Right lobe of liver (tissue), 6 donors: ENCODE results near the gene TPST2. TPM values are rescaled to one million over a fixed set of nuclear protein-coding genes. Genes with fewer than 3 reads are reported as not detected.

ENCODE experiments used
- ATAC-seq, 4 donors: fragments of 200-7000 bp; cut with Tn5 transposase; one replicate each; pipeline ENCODE4 v1.9.1; 2020; ENCODE audit warnings: mild to moderate bottlenecking in 4 of 4, moderate library complexity in 4 of 4
- DNase-seq, 3 donors: peaks; one replicate each; pipeline ENCODE4 v3.0.0-alpha.2; 2020
- H3K27ac ChIP-seq, 3 donors: fragments of 200-600 bp; one replicate each; pipeline ENCODE4 v1.8.0; 2022
- H3K27me3 ChIP-seq, 2 donors: fragments of 200-600 bp; one replicate each; pipeline ENCODE4 v1.8.0; 2022
- H3K36me3 ChIP-seq, 4 donors: fragments of 200-600 bp; sonication (generic) in 1 of 4; one replicate each; pipeline versions ENCODE4 v1.5.1 to v1.8.0; 2017 to 2022; ENCODE audit warnings: control low read depth in 1 of 4
- H3K4me1 ChIP-seq, 4 donors: fragments of 200-600 bp; sonication (generic) in 1 of 4; one replicate each; pipeline versions ENCODE4 v1.5.1 to v1.8.0; 2017 to 2022; ENCODE audit warnings: control low read depth in 1 of 4
- H3K4me3 ChIP-seq, 3 donors: fragments of 200-600 bp; one replicate each; pipeline ENCODE4 v1.8.0; 2022
- H3K9me3 ChIP-seq, 4 donors: fragments of 200-600 bp; sonication (generic) in 1 of 4; one replicate each; pipeline versions ENCODE4 v1.5.1 to v1.8.0; 2017 to 2022; ENCODE audit warnings: control low read depth in 1 of 4
- POLR2A ChIP-seq: fragments of 450-650 bp; IDR thresholded peaks from one replicate; pipeline ENCODE4 v1.6.1; 2017; ENCODE audit warnings: antibody characterized with exemption, mild to moderate bottlenecking
- WGBS: methylation state at CpG from one replicate; pipeline ENCODE4 v1.1.6; 2018; ENCODE audit warnings: low coverage, low lambda C conversion rate; ENCODE audit not compliant: insufficient coverage; ENCODE audit errors: missing lambda C conversion rate; 5-methylcytosine and 5-hydroxymethylcytosine counted together
- intact Hi-C, 2 donors: fragments of 100-400 bp; cut with DNase I; formaldehyde crosslinking; loops; one replicate each; pipeline versions ENCODE4 v1.11.2 to v1.14.1; 2022
- total RNA-seq, 6 experiments: library from RNA; depleted of rRNA in 2 of 6; stranded (reverse); fragments of >200 nt in 2 of 6; fragmentation: NEBNext Ultra II Directional in 3 of 6; extraction: Animal tissue kit (Norgen Biotek cat#: 25700) in 3 of 6; gene quantifications; one replicate each; pipeline versions ENCODE4 v1.1.0 to v1.2.4, GENCODE V29; 2016 to 2023
- TF ChIP-seq, protein P1 (sequence below), 4 donors: fragments of 200-600 bp in 3 of 4; fragments of 450-650 bp in 1 of 4; IDR thresholded peaks; one replicate each; pipeline versions ENCODE4 v1.5.1 to v1.8.0; 2016 to 2022; ENCODE audit warnings: antibody characterized with exemption in 4 of 4, mild to moderate bottlenecking in 2 of 4
- donor health status: DM: no; HTN: yes; CAD: no.
- donor health status: DM: no; HTN: no; CAD: no.
- donor health status: DM: no; HTN: no; CAD: no.
- donor health status: DM: no; HTN: yes; CAD: no.
- donor health status: DM: no; HTN: yes; CAD: no.

TPST2 gene
- total RNA-seq, 6 experiments from 2014 or later = 53.2 to 117 (median 66.9) TPM

GRCh38 chr22:26487996-26488395 is 101.9 kb downstream of the TPST2 start:
- Histone ChIP-seq H3K27me3 (no peaks in the 10 kb centered on the region), H3K4me1 (peaks cover 0 to 4% (median 0%) of the 10 kb centered on the region in 4 donors), H3K36me3 (peaks cover 8 to 54% (median 19%) of the 10 kb centered on the region in 4 donors), H3K27ac (no peak overlapping the region), H3K9me3 (no peaks in the 10 kb centered on the region), H3K4me3 (no peak overlapping the region)
- ATAC-seq = no peak
- intact Hi-C loops = no loop called here
- 50% methylated on average over 2 of the region's 3 CpGs for WGBS
- no peak for DNase-seq
- TF ChIP-seq, protein P1, sequence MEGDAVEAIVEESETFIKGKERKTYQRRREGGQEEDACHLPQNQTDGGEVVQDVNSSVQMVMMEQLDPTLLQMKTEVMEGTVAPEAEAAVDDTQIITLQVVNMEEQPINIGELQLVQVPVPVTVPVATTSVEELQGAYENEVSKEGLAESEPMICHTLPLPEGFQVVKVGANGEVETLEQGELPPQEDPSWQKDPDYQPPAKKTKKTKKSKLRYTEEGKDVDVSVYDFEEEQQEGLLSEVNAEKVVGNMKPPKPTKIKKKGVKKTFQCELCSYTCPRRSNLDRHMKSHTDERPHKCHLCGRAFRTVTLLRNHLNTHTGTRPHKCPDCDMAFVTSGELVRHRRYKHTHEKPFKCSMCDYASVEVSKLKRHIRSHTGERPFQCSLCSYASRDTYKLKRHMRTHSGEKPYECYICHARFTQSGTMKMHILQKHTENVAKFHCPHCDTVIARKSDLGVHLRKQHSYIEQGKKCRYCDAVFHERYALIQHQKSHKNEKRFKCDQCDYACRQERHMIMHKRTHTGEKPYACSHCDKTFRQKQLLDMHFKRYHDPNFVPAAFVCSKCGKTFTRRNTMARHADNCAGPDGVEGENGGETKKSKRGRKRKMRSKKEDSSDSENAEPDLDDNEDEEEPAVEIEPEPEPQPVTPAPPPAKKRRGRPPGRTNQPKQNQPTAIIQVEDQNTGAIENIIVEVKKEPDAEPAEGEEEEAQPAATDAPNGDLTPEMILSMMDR (IDR thresholded peaks at IDR 0.05) = no peak
- no peak for TF ChIP-seq POLR2A

- TF ChIP-seq POLR2A = no peak
- TF ChIP-seq, protein P1 (IDR thresholded peaks at IDR 0.05) = no peak
- Histone ChIP-seq H3K4me1 (peaks cover 0 to 12% (median 0%) of the 10 kb centered on the region in 4 donors), H3K9me3 (no peaks in the 10 kb centered on the region), H3K27me3 (no peaks in the 10 kb centered on the region), H3K27ac (no peak overlapping the region), H3K4me3 (no peak overlapping the region), H3K36me3 (peaks cover 0 to 38% (median 9%) of the 10 kb centered on the region in 4 donors)
- 76% methylated on average over 5 of the region's 5 CpGs for WGBS
- ATAC-seq (no peak), DNase-seq (no peak)
- intact Hi-C loops = no loop called here
Observed at GRCh38 chr22:26486394-26486793, 103.5 kb downstream of the TPST2 start.

- no peaks in the 10 kb centered on the region for H3K9me3 ChIP-seq
- 53% methylated on average over 3 of the region's 3 CpGs for WGBS
- peaks cover 0 to 33% (median 4%) of the 10 kb centered on the region in 4 donors for H3K36me3 ChIP-seq
- intact Hi-C loops = no loop called here
- H3K4me3 ChIP-seq = no peak overlapping the region
- TF ChIP-seq, protein P1 (IDR thresholded peaks at IDR 0.05) = no peak
- TF ChIP-seq POLR2A = no peak
- H3K27ac ChIP-seq = no peak overlapping the region
- no peaks in the 10 kb centered on the region for H3K27me3 ChIP-seq
- peaks cover 0 to 12% (median 0%) of the 10 kb centered on the region in 4 donors for H3K4me1 ChIP-seq
- ATAC-seq = no peak
- DNase-seq = no peak
Observed at GRCh38 chr22:26485806-26486390, 104.0 kb downstream of the TPST2 start.

DNA sequence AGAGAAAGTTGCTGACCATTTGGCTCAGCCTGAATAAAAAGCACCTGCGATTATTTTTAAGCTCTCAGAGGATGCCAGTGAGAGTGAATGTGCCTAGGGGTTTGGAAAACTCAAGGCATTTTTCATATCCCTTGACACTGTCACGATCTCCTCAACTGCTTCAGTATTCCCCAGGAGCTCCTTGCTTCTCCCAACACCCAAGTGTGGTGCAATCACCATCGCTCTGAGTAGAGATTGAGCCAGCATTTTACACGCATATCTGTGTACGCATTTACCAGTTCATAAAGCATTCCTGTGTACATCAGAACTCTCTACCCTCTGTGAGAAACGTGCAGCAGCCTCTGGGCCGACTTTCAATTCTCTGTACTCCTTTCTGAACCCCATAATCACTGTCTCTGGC is 104.9 kb downstream of the TPST2 start:
- Histone ChIP-seq H3K36me3 (peaks cover 0 to 27% (median 1%) of the 10 kb centered on the region in 4 donors), H3K27me3 (no peaks in the 10 kb centered on the region), H3K4me1 (peaks cover 0 to 20% (median 3%) of the 10 kb centered on the region in 4 donors), H3K4me3 (no peak overlapping the region), H3K9me3 (no peaks in the 10 kb centered on the region), H3K27ac (no peak overlapping the region)
- intact Hi-C loops = no loop called here
- TF ChIP-seq, protein P1 (IDR thresholded peaks at IDR 0.05) = no peak
- TF ChIP-seq POLR2A = no peak
- 30% methylated on average over 7 of the region's 7 CpGs for WGBS
- DNase-seq (no peak), ATAC-seq (no peak)
